Measurements from ENCODE around the gene ZNHIT2.

Gene ZNHIT2

GRCh38 chr11:65134240-65134951 lies 16.9 kb upstream of the ZNHIT2 start, which contains the start of gene SYVN1:
SYVN1 (minus strand) TSS chr11:65134519; CDS start chr11:65133601, 918 bp downstream.
- peak; percentile 87 for DNase-seq (ENCODE audit: low read depth)

GRCh38 chr11:65133724-65134123 lies 16.2 kb upstream of the ZNHIT2 start:
- DNase-seq (ENCODE audit: low read depth): no peak

GRCh38 chr11:65132988-65133700 lies 15.6 kb upstream of the ZNHIT2 start:
- no peak for DNase-seq (ENCODE audit: low read depth)

GRCh38 chr11:65132238-65132987 lies 14.9 kb upstream of the ZNHIT2 start:
- no peak for DNase-seq (ENCODE audit: low read depth)

GRCh38 chr11:65131895-65132237 lies 14.4 kb upstream of the ZNHIT2 start:
- DNase-seq (ENCODE audit: low read depth): no peak

GRCh38 chr11:65131417-65131776 lies 13.9 kb upstream of the ZNHIT2 start:
- DNase-seq (ENCODE audit: low read depth): no peak

- DNase-seq (ENCODE audit: low read depth): no peak
Measured at GRCh38 chr11:65130631-65131416, 13.3 kb upstream of the ZNHIT2 start.

GRCh38 chr11:65129649-65130441 lies 12.3 kb upstream of the ZNHIT2 start:
- DNase-seq (ENCODE audit: low read depth): no peak

- no peak for DNase-seq (ENCODE audit: low read depth)
Measured at GRCh38 chr11:65128182-65129145, 11.0 kb upstream of the ZNHIT2 start.

- no peak for DNase-seq (ENCODE audit: low read depth)
Measured at GRCh38 chr11:65127473-65128181, 10.1 kb upstream of the ZNHIT2 start.

GRCh38 chr11:65126624-65127274 lies 9.2 kb upstream of the ZNHIT2 start:
- DNase-seq (ENCODE audit: low read depth): no peak

- no peak for DNase-seq (ENCODE audit: low read depth)
Measured at GRCh38 chr11:65125197-65126056, 7.9 kb upstream of the ZNHIT2 start.

GRCh38 chr11:65124480-65125196 lies 7.1 kb upstream of the ZNHIT2 start:
- DNase-seq (ENCODE audit: low read depth): no peak

- peak; percentile 99 for DNase-seq (ENCODE audit: low read depth)
Measured at GRCh38 chr11:65121865-65122696, 4.6 kb upstream of the ZNHIT2 start, which contains the start of the genes FAU and MRPL49. FAU (minus strand) TSS chr11:65122134; CDS start chr11:65121813, 321 bp downstream. MRPL49 (plus strand) TSS chr11:65122321; CDS start chr11:65122347, 26 bp downstream.

GRCh38 chr11:65121447-65121864 lies 4.0 kb upstream of the ZNHIT2 start:
- DNase-seq (ENCODE audit: low read depth): no peak

GRCh38 chr11:65120831-65121230 lies 3.3 kb upstream of the ZNHIT2 start:
- no peak for DNase-seq (ENCODE audit: low read depth)

Measured in T follicular helper cell (primary cell).